ENCODE measurements around the gene RNASE12. TPM values are rescaled to one million over a fixed set of nuclear protein-coding genes. Genes with fewer than 3 reads are reported as not detected.
A peak's percentile ranks its signal among the peaks of the same experiment; 100 is the strongest.

Gene RNASE12, protein sequence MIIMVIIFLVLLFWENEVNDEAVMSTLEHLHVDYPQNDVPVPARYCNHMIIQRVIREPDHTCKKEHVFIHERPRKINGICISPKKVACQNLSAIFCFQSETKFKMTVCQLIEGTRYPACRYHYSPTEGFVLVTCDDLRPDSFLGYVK
- polyA plus RNA-seq, result not detected

DNA sequence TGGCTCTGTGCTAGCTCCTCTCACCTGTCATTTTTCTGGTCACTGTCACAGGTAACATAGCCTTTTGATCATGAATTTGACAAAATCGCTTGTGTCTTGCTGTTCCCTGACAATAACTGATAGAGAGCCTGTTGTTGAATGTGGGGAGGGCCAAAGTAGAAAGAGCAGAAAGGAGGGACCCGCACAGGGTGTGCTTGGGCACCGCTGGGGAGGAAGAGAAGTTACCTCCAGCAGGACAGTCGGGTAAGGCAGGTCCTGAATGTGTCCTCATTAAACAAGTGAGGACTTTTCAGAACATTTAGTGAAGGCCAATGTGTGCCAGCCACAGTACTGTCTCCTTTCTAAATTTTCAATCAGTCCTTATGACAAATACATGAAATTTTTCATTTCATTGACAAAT is at the start of gene RNASE12:
RNASE12 (minus strand) TSS at position 142 of the 400 bp plus-strand sequence. CDS start 653 bp downstream, outside the sequence.
- peaks cover 5% of the 10 kb centered on the region for H3K36me3 Mint-ChIP-seq
- no peak within 1 kb of the TSS for H3K27ac Mint-ChIP-seq
- peaks cover 0 to 2% (median 0%) of the 10 kb centered on the region in 3 donors for H3K9me3 Mint-ChIP-seq
- H3K27me3 Mint-ChIP-seq, result peaks cover 7% of the 10 kb centered on the region
- H3K4me3 Mint-ChIP-seq, result no peak within 1 kb of the TSS
- peaks cover 0 to 5% (median 0%) of the 10 kb centered on the region in 3 donors for H3K4me1 Mint-ChIP-seq

DNA sequence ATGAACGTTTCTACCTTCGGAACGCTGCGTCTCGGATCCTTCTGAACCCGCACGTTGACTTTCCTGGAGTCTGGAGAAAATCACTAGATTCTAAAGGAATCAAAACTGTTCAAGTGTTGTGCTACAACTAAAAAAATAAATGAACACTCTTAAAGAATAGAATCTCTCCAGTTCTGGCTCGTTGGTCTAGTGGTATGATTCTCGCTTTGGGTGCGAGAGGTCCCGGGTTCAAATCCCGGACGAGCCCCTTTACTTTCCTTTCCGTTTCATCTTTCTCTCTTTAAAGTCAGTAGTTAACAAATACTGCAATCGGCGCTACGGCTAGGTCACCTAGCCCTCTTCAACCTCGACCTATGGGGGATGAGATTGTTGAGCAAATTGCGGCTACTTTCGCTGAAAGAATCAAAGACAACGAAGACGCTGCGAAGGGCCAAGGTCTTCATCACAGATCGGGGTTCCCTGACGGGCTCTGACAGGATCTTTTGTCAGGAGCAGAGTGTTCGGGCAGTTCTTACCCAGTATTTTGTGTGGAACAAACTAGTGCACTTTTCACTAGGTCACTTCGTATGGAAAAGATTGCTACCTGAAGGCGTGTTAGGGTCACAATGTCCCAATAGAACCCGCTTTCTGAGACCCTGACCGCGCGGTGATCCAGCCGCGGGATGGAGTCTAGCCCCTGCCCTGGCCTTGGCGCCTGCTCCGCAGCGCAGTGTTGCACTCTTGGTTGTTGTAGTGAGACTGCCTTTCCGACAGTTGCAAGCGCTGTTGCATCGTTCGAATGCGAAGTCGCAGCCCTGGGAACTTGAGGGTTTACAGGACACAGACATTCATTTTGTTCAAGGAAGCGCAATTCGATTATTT is 41.9 kb upstream of the RNASE12 start:
- Mint-ChIP-seq H3K36me3 (no peaks in the 10 kb centered on the region), H3K4me1 (peaks cover 25 to 40% (median 37%) of the 10 kb centered on the region in 3 donors), H3K9me3 (peaks cover 0 to 5% (median 0%) of the 10 kb centered on the region in 3 donors), H3K27me3 (peaks cover 45% of the 10 kb centered on the region), H3K27ac (peak overlapping the region; percentile 92 to 97 (median 94)), H3K4me3 (peak overlapping the region; percentile 80 to 95 (median 84))

DNA sequence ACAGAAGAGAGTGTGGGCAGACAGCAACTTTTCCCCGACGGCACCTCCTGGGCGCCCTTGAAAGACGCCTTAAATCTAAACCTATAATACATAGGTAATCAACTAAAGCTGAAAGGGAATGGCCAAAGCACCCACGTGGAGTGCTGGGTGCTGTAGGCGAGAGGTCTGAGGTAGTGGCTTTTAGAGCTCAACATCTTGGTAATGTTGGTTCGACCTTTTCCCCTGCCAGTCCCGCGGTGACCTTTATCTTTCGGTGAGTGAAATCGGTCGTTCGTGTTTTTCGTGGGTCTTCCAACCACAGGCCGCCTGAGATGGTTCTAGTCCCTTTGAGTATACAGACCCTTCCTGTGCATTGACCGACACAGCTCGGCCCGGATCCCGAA is 41.3 kb upstream of the RNASE12 start:
- Mint-ChIP-seq H3K27me3 (peaks cover 52% of the 10 kb centered on the region), H3K27ac (peak overlapping the region; percentile 92 to 97 (median 94)), H3K4me1 (peaks cover 27 to 46% (median 43%) of the 10 kb centered on the region in 3 donors), H3K4me3 (peak overlapping the region; percentile 80 to 95 (median 84)), H3K9me3 (peaks cover 0 to 5% (median 0%) of the 10 kb centered on the region in 3 donors), H3K36me3 (no peaks in the 10 kb centered on the region)

DNA sequence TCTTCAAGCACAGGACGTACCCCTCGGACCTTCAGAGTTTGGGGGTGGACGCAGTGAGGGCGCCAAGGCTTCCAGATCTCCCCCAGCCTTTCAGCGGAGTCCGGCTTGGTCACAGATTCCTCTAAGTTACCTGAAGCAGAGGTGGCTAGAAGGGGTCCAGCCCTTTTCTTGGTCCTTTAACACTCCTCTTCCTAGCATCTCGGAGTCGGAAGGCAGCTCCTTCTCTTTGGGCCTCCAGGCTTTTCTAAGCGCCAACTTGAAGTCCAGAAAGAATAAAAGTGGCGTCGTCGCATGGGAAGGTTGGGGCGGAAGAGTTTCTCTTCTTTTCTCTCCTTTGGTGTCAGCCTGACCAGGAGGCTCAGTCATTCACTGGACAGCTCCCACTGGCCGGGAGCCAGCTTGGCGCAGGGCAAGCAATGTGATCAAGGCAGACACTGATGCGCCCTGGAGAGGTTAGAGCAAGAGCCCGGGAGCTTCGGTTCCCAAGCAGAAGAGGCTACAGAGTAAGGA is 40.8 kb upstream of the RNASE12 start:
- Mint-ChIP-seq H3K4me3 (peak overlapping the region; percentile 80 to 95 (median 84)), H3K27ac (peak overlapping the region; percentile 88 to 97 (median 94)), H3K9me3 (peaks cover 0 to 5% (median 0%) of the 10 kb centered on the region in 3 donors), H3K27me3 (peaks cover 53% of the 10 kb centered on the region), H3K4me1 (peaks cover 31 to 51% (median 47%) of the 10 kb centered on the region in 3 donors), H3K36me3 (no peaks in the 10 kb centered on the region)

DNA sequence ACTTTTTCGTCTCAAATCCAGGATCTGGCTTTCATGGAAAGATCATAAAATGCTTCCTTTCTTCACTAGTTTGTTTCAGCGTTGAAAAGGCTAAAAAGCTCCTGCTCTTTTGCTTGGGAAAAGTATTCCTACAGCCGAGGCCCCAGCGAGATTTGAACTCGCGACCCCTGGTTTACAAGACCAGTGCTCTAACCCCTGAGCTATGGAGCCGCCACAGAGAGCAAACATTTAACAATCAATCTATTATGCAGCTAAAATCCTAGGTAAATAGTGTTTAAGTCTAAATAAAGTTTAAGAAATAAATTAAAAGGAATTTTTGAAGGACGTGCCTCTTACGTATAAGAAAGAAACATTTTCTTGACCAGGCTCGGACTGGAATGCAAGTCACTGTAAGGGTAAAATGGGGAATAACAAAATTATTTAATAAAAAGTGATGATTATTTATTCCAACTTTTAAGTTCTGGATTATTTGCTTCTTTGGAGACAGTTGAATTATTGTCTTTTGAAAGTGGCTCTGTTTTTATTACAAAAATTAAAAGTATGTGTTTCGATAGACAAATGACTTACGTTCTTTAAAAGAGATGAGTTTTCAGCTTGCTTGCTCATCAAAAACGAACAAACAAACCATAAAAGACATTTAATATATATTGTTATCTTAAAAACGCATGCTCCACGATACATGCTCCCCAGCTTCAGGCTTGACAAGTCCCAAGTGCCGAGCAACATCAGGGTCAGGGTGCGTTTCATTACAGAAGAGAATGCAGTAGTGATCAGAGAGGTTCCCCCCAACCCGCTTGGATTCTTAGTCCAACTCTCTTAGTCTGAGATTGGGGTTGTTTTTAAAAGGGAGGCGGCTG is 40.1 kb upstream of the RNASE12 start:
- peaks cover 0 to 5% (median 0%) of the 10 kb centered on the region in 3 donors for H3K9me3 Mint-ChIP-seq
- peak overlapping the region; percentile 93 to 97 (median 94) for H3K27ac Mint-ChIP-seq
- H3K27me3 Mint-ChIP-seq, result peaks cover 53% of the 10 kb centered on the region
- peaks cover 34 to 55% (median 52%) of the 10 kb centered on the region in 3 donors for H3K4me1 Mint-ChIP-seq
- no peaks in the 10 kb centered on the region for H3K36me3 Mint-ChIP-seq
- H3K4me3 Mint-ChIP-seq, result peak overlapping the region; percentile 81 to 95 (median 89)

DNA sequence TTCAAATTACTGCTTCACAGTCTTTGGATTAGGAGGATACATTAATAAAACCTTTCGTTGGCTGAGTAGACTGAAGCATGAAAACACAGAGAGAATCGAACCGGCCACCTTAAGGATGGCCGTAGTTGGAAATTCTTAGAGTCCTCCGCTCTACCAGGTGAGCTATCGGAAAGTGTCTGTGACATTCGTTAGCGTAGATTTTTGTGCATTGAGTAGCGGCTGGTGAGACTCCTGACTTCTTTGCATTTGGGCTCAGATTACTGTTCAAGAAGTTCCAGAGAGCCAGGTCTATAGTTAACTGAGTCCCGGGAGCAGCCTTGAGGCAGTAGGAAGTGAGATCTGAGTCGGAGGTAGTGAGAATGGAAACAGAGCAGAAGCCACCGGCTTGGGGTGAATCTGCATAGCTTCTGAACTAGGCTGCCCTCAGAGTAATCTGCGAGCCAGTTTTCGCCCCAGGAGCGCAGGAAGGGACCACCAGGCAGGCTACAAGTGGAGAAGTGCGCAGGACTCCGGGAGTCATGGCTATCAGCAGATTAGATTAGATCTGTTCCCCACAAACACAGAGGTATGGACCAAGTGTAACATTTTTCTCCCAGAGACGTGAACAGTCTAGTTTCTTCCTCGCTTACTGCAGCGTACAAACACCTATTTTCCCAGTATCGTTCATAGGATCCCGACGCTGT is 39.3 kb upstream of the RNASE12 start:
- H3K36me3 Mint-ChIP-seq, result no peaks in the 10 kb centered on the region
- peak overlapping the region; percentile 70 to 92 (median 89) for H3K4me3 Mint-ChIP-seq
- peaks cover 0 to 5% (median 0%) of the 10 kb centered on the region in 3 donors for H3K9me3 Mint-ChIP-seq
- peaks cover 55% of the 10 kb centered on the region for H3K27me3 Mint-ChIP-seq
- H3K4me1 Mint-ChIP-seq, result peaks cover 37 to 59% (median 57%) of the 10 kb centered on the region in 3 donors
- peak overlapping the region; percentile 90 to 97 (median 93) for H3K27ac Mint-ChIP-seq

DNA sequence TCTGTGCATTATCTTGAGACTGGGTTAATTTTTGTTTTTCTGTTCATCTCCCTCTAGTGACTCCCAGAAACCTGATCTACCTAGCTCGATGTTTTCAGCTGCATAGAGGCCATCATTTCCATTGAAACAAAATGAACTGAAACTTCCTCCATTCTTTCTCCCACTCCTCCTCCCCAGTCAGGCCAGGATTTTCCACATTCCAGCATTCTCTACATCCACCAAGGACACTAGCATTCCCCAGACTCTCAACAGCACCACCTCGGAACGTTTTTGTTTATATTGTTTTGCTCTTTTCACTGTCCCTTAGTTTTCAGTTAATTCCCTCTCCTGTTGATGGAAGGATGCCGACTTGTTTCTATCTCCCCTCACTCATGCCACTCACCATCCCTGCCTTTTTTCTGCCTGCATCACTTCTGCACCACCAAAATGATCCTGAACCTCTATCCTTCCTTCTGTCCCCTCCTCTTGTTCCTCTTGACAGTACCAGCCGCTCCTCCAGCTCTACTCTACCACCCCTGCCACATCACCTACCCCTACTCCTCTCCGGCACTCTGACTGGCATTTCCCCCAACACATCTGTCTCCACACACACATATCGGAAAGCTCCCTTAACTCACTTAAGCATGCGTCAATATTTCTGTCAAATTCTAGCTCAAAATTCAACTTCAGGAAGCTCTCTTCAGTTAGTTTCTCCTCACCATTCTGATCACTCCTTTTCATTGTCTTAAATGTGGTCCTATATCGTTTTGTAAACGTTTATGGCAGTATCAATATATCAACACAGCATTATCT is 37.1 kb upstream of the RNASE12 start:
- peaks cover 0 to 2% (median 0%) of the 10 kb centered on the region in 3 donors for H3K9me3 Mint-ChIP-seq
- peaks cover 49% of the 10 kb centered on the region for H3K27me3 Mint-ChIP-seq

DNA sequence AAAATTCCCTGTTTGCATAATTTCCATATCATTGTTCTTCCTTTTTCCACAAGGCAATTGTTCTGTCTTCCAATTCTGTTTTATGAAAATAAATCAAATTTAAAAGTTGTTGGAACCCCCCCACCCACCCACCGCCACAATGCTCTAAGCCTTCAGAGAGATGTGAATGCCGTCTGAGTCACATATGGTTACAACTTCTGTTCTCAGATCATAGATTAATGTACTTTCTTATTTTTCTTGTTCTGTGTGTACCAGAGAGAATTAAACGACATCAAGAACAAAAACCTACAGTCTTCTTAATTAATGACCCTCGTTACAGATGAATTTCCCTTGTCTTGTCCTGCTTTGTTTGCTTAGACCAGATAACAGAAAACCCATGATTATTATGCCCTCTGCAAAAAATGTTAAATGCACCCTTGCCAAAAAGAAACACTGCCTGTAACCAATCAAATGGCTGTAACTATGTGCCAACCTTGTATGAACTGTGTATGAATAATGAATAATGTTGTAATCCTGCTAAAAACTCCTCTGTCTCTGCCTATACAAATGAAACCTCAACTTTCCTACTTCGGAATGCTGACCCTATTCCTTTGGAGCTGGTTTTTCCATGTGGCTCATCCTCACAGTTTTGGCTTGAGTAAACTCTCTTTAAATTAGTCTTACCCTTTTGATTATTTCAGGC is 36.3 kb upstream of the RNASE12 start:
- Mint-ChIP-seq H3K27ac (peak overlapping the region; percentile 15 to 99 (median 96)), H3K9me3 (peaks cover 0 to 2% (median 0%) of the 10 kb centered on the region in 3 donors), H3K27me3 (peaks cover 41% of the 10 kb centered on the region), H3K36me3 (no peaks in the 10 kb centered on the region), H3K4me3 (peak overlapping the region in 2 of 4 donors; percentile 81 to 92), H3K4me1 (peaks cover 47 to 72% (median 69%) of the 10 kb centered on the region in 3 donors)

More for the DNA sequence above, 37.1 kb upstream of the RNASE12 start:
- peak overlapping the region in 2 of 4 donors; percentile 31 to 92 for H3K4me3 Mint-ChIP-seq
- peaks cover 49 to 76% (median 70%) of the 10 kb centered on the region in 3 donors for H3K4me1 Mint-ChIP-seq
- H3K27ac Mint-ChIP-seq, result peak overlapping the region; percentile 28 to 99 (median 96)
- H3K36me3 Mint-ChIP-seq, result no peaks in the 10 kb centered on the region

DNA sequence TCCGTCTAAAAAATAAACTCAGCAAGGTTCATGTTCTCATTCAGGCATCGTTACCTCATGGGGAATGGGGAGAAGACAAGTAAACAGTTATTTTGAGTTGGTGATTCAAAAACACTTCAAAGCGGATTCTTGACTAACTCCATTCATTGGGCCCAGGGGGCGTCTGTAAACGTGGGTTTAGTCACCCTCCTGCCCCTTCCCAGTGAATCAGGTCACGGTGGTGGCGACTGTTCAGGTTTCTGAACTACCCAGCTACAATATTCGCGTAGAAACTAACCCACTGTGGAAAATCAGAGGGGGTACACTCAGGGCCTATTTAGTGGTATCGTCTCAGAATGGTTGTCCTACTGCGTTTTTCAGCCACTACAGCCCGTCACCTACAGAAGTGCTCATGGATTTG is 35.1 kb upstream of the RNASE12 start:
- Mint-ChIP-seq H3K27ac (peak overlapping the region; percentile 46 to 99 (median 96)), H3K9me3 (peaks cover 0 to 2% (median 0%) of the 10 kb centered on the region in 3 donors), H3K27me3 (peaks cover 34% of the 10 kb centered on the region), H3K36me3 (no peaks in the 10 kb centered on the region), H3K4me3 (peak overlapping the region; percentile 78 to 92 (median 91)), H3K4me1 (peaks cover 43 to 67% (median 62%) of the 10 kb centered on the region in 3 donors)

DNA sequence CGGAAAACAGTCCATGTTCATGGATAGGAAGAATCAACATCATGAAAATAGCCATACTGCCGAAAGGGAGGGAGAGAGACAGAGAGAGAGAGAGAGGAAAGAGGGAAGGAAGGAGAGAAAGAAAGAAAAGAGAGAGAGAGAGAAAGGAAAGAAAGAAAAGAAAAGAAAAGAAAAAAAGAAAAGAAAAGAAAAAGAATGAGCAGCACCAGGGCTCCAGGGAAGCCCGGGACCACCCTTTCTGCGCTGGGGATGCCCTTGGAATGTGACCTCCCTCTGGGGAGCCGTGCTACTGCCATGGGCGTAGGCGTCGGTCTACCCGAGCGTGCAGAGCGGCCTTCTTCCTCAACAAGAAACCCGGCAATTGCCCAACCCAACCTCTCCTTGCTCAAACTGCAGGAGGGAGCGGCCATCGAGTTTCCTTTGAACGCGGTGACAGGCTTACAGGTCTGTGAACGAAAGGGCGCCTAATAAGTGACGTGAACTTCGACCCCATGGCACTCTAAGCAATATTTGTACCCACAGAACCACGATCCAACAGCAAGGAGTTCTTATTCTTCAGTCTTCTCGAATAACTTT is 33.4 kb upstream of the RNASE12 start:
- Mint-ChIP-seq H3K9me3 (peaks cover 0 to 2% (median 0%) of the 10 kb centered on the region in 3 donors), H3K27me3 (peaks cover 28% of the 10 kb centered on the region), H3K27ac (peak overlapping the region; percentile 95 to 99 (median 96)), H3K36me3 (no peaks in the 10 kb centered on the region), H3K4me3 (peak overlapping the region; percentile 78 to 92 (median 91)), H3K4me1 (peaks cover 34 to 56% (median 50%) of the 10 kb centered on the region in 3 donors)

DNA sequence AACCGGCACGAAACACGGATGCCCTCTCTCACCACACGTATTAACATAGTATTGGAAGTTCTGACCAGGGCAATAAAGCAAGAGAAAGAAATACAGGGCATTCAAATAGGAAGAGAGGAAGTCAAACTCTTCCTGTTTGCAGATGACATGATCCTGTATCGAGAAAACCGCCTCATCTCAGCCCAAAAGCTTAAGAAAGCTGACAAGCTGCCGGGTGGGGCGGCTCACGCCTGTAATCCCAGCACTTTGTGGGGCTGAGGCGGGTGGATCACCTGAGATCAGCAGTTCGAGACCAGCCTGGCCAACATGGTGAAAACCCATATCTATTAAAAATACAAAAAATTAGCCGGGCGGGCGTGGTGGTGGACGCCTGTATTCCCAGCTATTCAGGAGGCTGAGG is 32.6 kb upstream of the RNASE12 start:
- H3K4me3 Mint-ChIP-seq, result peak overlapping the region; percentile 78 to 92 (median 91)
- peaks cover 26% of the 10 kb centered on the region for H3K27me3 Mint-ChIP-seq
- H3K4me1 Mint-ChIP-seq, result peaks cover 32 to 51% (median 45%) of the 10 kb centered on the region in 3 donors
- H3K9me3 Mint-ChIP-seq, result peaks cover 0 to 2% (median 0%) of the 10 kb centered on the region in 3 donors
- peak overlapping the region; percentile 78 to 99 (median 96) for H3K27ac Mint-ChIP-seq
- no peaks in the 10 kb centered on the region for H3K36me3 Mint-ChIP-seq

DNA sequence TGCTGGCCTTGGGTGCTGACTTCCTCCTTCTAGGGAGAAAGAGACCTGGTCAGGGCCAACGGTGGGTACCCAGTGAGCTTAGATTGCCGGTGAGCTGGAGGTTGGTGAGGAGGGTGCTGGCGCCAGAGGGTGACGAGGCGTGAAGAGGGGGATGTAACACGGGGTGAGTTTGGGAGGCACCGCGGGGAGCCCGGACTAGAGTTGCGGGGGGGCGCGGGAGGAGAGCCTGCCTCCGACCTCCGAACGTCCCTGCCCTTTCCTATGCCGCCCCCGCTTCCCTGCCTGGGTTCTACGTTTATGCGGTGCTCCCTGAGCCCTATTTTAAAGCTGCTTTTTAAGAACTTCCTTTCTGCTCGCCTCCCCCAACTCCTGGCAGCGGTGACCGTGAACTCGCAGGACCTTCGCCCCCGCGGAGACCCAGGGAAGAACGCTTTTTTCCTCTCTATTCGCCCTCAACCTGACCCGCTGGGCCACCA is 31.7 kb upstream of the RNASE12 start:
- Mint-ChIP-seq H3K27me3 (peaks cover 19% of the 10 kb centered on the region), H3K36me3 (no peaks in the 10 kb centered on the region), H3K4me1 (peaks cover 32 to 49% (median 44%) of the 10 kb centered on the region in 3 donors), H3K9me3 (peaks cover 0 to 2% (median 0%) of the 10 kb centered on the region in 3 donors), H3K4me3 (peak overlapping the region; percentile 78 to 92 (median 89)), H3K27ac (peak overlapping the region; percentile 34 to 87 (median 54))

All from IgD-negative memory B cell (primary cell).